Mesendoderm (in vitro differentiated cells): Measurements from ENCODE around the gene AMBP.
A peak's percentile ranks its signal among the peaks of the same experiment; 100 is the strongest.

Experiments
- DNase-seq: peaks from one replicate; pipeline ENCODE4 v3.0.0; 2013
- H2AK5ac ChIP-seq: 2 replicates; pipeline ENCODE4 v1.6.1; 2013; ENCODE audit warnings: low read length, inconsistent platforms
- H2BK120ac ChIP-seq: 2 replicates; pipeline ENCODE4 v1.6.1; 2013; ENCODE audit warnings: low read depth, mild to moderate bottlenecking, low read length, moderate library complexity, mixed read lengths
- H2BK15ac ChIP-seq: replicated peaks from 2 replicates; pipeline ENCODE4 v1.6.1; 2013; ENCODE audit warnings: low read depth, mild to moderate bottlenecking, moderate library complexity
- H2BK5ac ChIP-seq: 2 replicates; pipeline ENCODE4 v1.6.1; 2013; ENCODE audit warnings: low read length, inconsistent platforms
- H3K18ac ChIP-seq: 2 replicates; pipeline ENCODE4 v1.6.1; 2013; ENCODE audit warnings: mild to moderate bottlenecking, low read length, mixed read lengths
- H3K23ac ChIP-seq: one replicate; pipeline ENCODE4 v1.6.1; 2013; ENCODE audit warnings: low read length
- H3K27ac ChIP-seq: 2 replicates; pipeline ENCODE4 v1.5.1; 2013; ENCODE audit warnings: low read depth, mild to moderate bottlenecking, inconsistent platforms, low read length, moderate library complexity
- H3K27me3 ChIP-seq: 2 replicates; pipeline ENCODE4 v1.6.1; 2013; ENCODE audit warnings: low read length, control low read depth, mild to moderate bottlenecking, inconsistent platforms; ENCODE audit not compliant: insufficient read depth, poor library complexity
- H3K36me3 ChIP-seq: 2 replicates; pipeline ENCODE4 v1.6.1; 2013; ENCODE audit warnings: low read length, inconsistent platforms; ENCODE audit not compliant: control insufficient read depth, insufficient read depth
- H3K4ac ChIP-seq: one replicate; pipeline ENCODE4 v1.6.1; 2013; ENCODE audit warnings: low read depth, mild to moderate bottlenecking, low read length, moderate library complexity
- H3K4me1 ChIP-seq: 2 replicates; pipeline ENCODE4 v1.6.1; 2013; ENCODE audit warnings: low read depth, low read length, inconsistent platforms; ENCODE audit not compliant: control insufficient read depth
- H3K4me2 ChIP-seq: 2 replicates; pipeline ENCODE4 v1.6.1; 2013; ENCODE audit warnings: low read length
- H3K4me3 ChIP-seq: 2 replicates; pipeline ENCODE4 v1.5.1; 2013; ENCODE audit warnings: mild to moderate bottlenecking, low read length
- H3K56ac ChIP-seq: one replicate; pipeline ENCODE4 v1.6.1; 2013; ENCODE audit warnings: low read length
- H3K79me1 ChIP-seq: 2 replicates; pipeline ENCODE4 v1.6.1; 2013; ENCODE audit warnings: low read length, inconsistent platforms
- H3K79me2 ChIP-seq: 2 replicates; pipeline ENCODE4 v1.6.1; 2013; ENCODE audit warnings: mild to moderate bottlenecking, low read length; ENCODE audit not compliant: control insufficient read depth, insufficient read depth
- H3K9ac ChIP-seq: 2 replicates; pipeline ENCODE4 v1.6.1; 2013; ENCODE audit warnings: low read length, inconsistent platforms
- H4K5ac ChIP-seq: one replicate; pipeline ENCODE4 v1.6.1; 2013; ENCODE audit warnings: low read length
- H4K8ac ChIP-seq: one replicate; pipeline ENCODE4 v1.6.1; 2013; ENCODE audit warnings: low read depth, mild to moderate bottlenecking, control low read depth, low read length, moderate library complexity
- WGBS: extraction: QIAGEN DNeasy Blood & Tissue Kit; methylation state at CpG from one replicate; pipeline ENCODE4 v1.1.7; 2013; ENCODE audit warnings: low lambda C conversion rate, missing lambda C conversion rate; ENCODE audit not compliant: insufficient coverage; ENCODE audit errors: extremely low coverage; 5-methylcytosine and 5-hydroxymethylcytosine counted together

Gene AMBP

GRCh38 chr9:114096041-114096511 lies 18.0 kb upstream of the AMBP start:
- H3K4me2 ChIP-seq = no peak overlapping the region
- H4K5ac ChIP-seq = no peak overlapping the region
- H2AK5ac ChIP-seq = no peak overlapping the region
- H3K4me1 ChIP-seq = no peaks in the 10 kb centered on the region
- no peak overlapping the region for H3K56ac ChIP-seq
- H2BK15ac ChIP-seq = no peak overlapping the region
- WGBS = no CpG with 5 or more reads among the region's 9 CpGs
- no peak overlapping the region for H3K4ac ChIP-seq
- no peak overlapping the region for H3K23ac ChIP-seq
- no peak overlapping the region for H3K9ac ChIP-seq
- no peak overlapping the region for H2BK120ac ChIP-seq
- H3K79me1 ChIP-seq = no peaks in the 10 kb centered on the region
- H4K8ac ChIP-seq = no peak overlapping the region
- H3K4me3 ChIP-seq = no peak overlapping the region
- H3K27ac ChIP-seq = no peak overlapping the region
- peak; percentile 64 for DNase-seq
- no peak overlapping the region for H2BK5ac ChIP-seq
- H3K18ac ChIP-seq = no peak overlapping the region
- H3K27me3 ChIP-seq = no peaks in the 10 kb centered on the region
- H3K36me3 ChIP-seq = no peaks in the 10 kb centered on the region
- no peaks in the 10 kb centered on the region for H3K79me2 ChIP-seq

GRCh38 chr9:114094971-114095370 lies 16.9 kb upstream of the AMBP start:
- no peaks in the 10 kb centered on the region for H3K79me2 ChIP-seq
- H3K4me2 ChIP-seq = no peak overlapping the region
- no peak overlapping the region for H2AK5ac ChIP-seq
- H3K36me3 ChIP-seq = no peaks in the 10 kb centered on the region
- no peak for DNase-seq
- H3K4me1 ChIP-seq = no peaks in the 10 kb centered on the region
- H4K5ac ChIP-seq = no peak overlapping the region
- no peak overlapping the region for H3K23ac ChIP-seq
- H2BK15ac ChIP-seq = no peak overlapping the region
- no peak overlapping the region for H2BK5ac ChIP-seq
- H4K8ac ChIP-seq = no peak overlapping the region
- H3K18ac ChIP-seq = no peak overlapping the region
- no peak overlapping the region for H3K4me3 ChIP-seq
- H3K27ac ChIP-seq = no peak overlapping the region
- WGBS = no CpG with 5 or more reads among the region's 12 CpGs
- no peak overlapping the region for H3K56ac ChIP-seq
- no peaks in the 10 kb centered on the region for H3K79me1 ChIP-seq
- H3K27me3 ChIP-seq = no peaks in the 10 kb centered on the region
- H2BK120ac ChIP-seq = no peak overlapping the region
- H3K4ac ChIP-seq = no peak overlapping the region
- H3K9ac ChIP-seq = no peak overlapping the region

- H3K36me3 ChIP-seq = no peaks in the 10 kb centered on the region
- H3K56ac ChIP-seq = no peak overlapping the region
- no peak overlapping the region for H4K8ac ChIP-seq
- H2BK5ac ChIP-seq = no peak overlapping the region
- no peaks in the 10 kb centered on the region for H3K79me1 ChIP-seq
- no peak overlapping the region for H3K4ac ChIP-seq
- H3K18ac ChIP-seq = no peak overlapping the region
- no peaks in the 10 kb centered on the region for H3K79me2 ChIP-seq
- no peak overlapping the region for H3K9ac ChIP-seq
- H3K23ac ChIP-seq = no peak overlapping the region
- DNase-seq = no peak
- H3K4me1 ChIP-seq = no peaks in the 10 kb centered on the region
- H3K4me3 ChIP-seq = no peak overlapping the region
- WGBS = no CpG with 5 or more reads among the region's 9 CpGs
- no peaks in the 10 kb centered on the region for H3K27me3 ChIP-seq
- H2BK120ac ChIP-seq = no peak overlapping the region
- H3K27ac ChIP-seq = no peak overlapping the region
- H2BK15ac ChIP-seq = no peak overlapping the region
- H4K5ac ChIP-seq = no peak overlapping the region
- H2AK5ac ChIP-seq = no peak overlapping the region
- H3K4me2 ChIP-seq = no peak overlapping the region
Measured at GRCh38 chr9:114093761-114094505, 15.8 kb upstream of the AMBP start.

- Histone ChIP-seq H3K79me1 (no peaks in the 10 kb centered on the region), H3K36me3 (no peaks in the 10 kb centered on the region), H3K27ac (no peak overlapping the region), H3K4ac (no peak overlapping the region), H2BK15ac (no peak overlapping the region), H3K79me2 (no peaks in the 10 kb centered on the region), H3K18ac (no peak overlapping the region), H2AK5ac (no peak overlapping the region), H3K9ac (no peak overlapping the region), H3K4me1 (no peaks in the 10 kb centered on the region), H4K5ac (no peak overlapping the region), H3K23ac (no peak overlapping the region), H4K8ac (no peak overlapping the region), H2BK5ac (no peak overlapping the region), H3K27me3 (no peaks in the 10 kb centered on the region), H3K4me2 (no peak overlapping the region), H3K56ac (no peak overlapping the region), H3K4me3 (no peak overlapping the region), H2BK120ac (no peak overlapping the region)
- no peak for DNase-seq
- WGBS = no CpG with 5 or more reads among the region's 4 CpGs
Measured at GRCh38 chr9:114093031-114093471, 15.0 kb upstream of the AMBP start.

GRCh38 chr9:114092336-114092735 lies 14.2 kb upstream of the AMBP start:
- Histone ChIP-seq H2BK120ac (no peak overlapping the region), H4K8ac (no peak overlapping the region), H3K36me3 (no peaks in the 10 kb centered on the region), H3K18ac (no peak overlapping the region), H3K4me3 (no peak overlapping the region), H3K9ac (no peak overlapping the region), H3K56ac (no peak overlapping the region), H3K79me1 (no peaks in the 10 kb centered on the region), H3K27ac (no peak overlapping the region), H4K5ac (no peak overlapping the region), H2BK15ac (no peak overlapping the region), H3K79me2 (no peaks in the 10 kb centered on the region), H3K23ac (no peak overlapping the region), H3K4ac (no peak overlapping the region), H2BK5ac (no peak overlapping the region), H3K4me2 (no peak overlapping the region), H2AK5ac (no peak overlapping the region), H3K4me1 (no peaks in the 10 kb centered on the region), H3K27me3 (no peaks in the 10 kb centered on the region)
- no peak for DNase-seq
- WGBS = no CpG with 5 or more reads among the region's 4 CpGs

GRCh38 chr9:114091711-114092110 lies 13.6 kb upstream of the AMBP start:
- Histone ChIP-seq H2AK5ac (no peak overlapping the region), H2BK5ac (no peak overlapping the region), H3K4me2 (no peak overlapping the region), H3K36me3 (no peaks in the 10 kb centered on the region), H3K23ac (no peak overlapping the region), H2BK120ac (no peak overlapping the region), H3K56ac (no peak overlapping the region), H3K4me1 (no peaks in the 10 kb centered on the region), H3K18ac (no peak overlapping the region), H4K5ac (no peak overlapping the region), H3K27ac (no peak overlapping the region), H3K79me2 (no peaks in the 10 kb centered on the region), H3K79me1 (no peaks in the 10 kb centered on the region), H2BK15ac (no peak overlapping the region), H3K9ac (no peak overlapping the region), H4K8ac (no peak overlapping the region), H3K27me3 (no peaks in the 10 kb centered on the region), H3K4me3 (no peak overlapping the region), H3K4ac (no peak overlapping the region)
- WGBS = no CpG with 5 or more reads among the region's 8 CpGs
- DNase-seq = no peak
